Breast epithelium (tissue), 4 donors: ENCODE data around the gene ARHGEF28. TPM values are rescaled to one million over a fixed set of nuclear protein-coding genes. Genes with fewer than 3 reads are reported as not detected.

Source experiments
- DNase-seq, 2 donors: peaks; one replicate each; pipeline ENCODE4 v3.0.0-alpha.2; 2019; ENCODE audit warnings: low spot score in 2 of 2
- H3K27ac ChIP-seq, 2 donors: fragments of 200-600 bp; sonication (generic) in 1 of 2; one replicate each; pipeline ENCODE4 v1.5.1; 2016 to 2019; ENCODE audit warnings: mild to moderate bottlenecking in 1 of 2
- H3K27me3 ChIP-seq, 2 donors: fragments of 200-600 bp; sonication (generic) in 1 of 2; one replicate each; pipeline versions ENCODE4 v1.5.1 to v1.6.0; 2017 to 2019; ENCODE audit warnings: control low read depth in 1 of 2, mild to moderate bottlenecking in 1 of 2
- H3K36me3 ChIP-seq: fragments of 200-600 bp; one replicate; pipeline ENCODE4 v1.5.1; 2019
- H3K4me1 ChIP-seq, 2 donors: fragments of 200-600 bp; sonication (generic); one replicate each; pipeline ENCODE4 v1.5.1; 2016 to 2019; ENCODE audit warnings: control low read depth in 1 of 2
- H3K4me3 ChIP-seq, 3 donors: fragments of 200-600 bp; sonication (generic); 1 replicate in 2 of 3; 2 replicates in 1 of 3; pipeline ENCODE4 v1.5.1; 2016 to 2019; ENCODE audit warnings: mild to moderate bottlenecking in 3 of 3, moderate library complexity in 2 of 3
- H3K9me3 ChIP-seq, 2 donors: fragments of 200-600 bp; sonication (generic) in 1 of 2; one replicate each; pipeline ENCODE4 v1.5.1; 2016 to 2019; ENCODE audit warnings: control low read depth in 1 of 2
- CTCF ChIP-seq, 3 donors: fragments of 450-650 bp; IDR thresholded peaks; one replicate each; pipeline ENCODE4 v1.5.1; 2016 to 2017; ENCODE audit warnings: antibody characterized with exemption in 3 of 3, mild to moderate bottlenecking in 3 of 3, moderate library complexity in 3 of 3
- POLR2A ChIP-seq: fragments of 450-650 bp; IDR thresholded peaks from one replicate; pipeline ENCODE4 v1.6.1; 2016; ENCODE audit warnings: antibody characterized with exemption, mild to moderate bottlenecking, moderate library complexity
- POLR2AphosphoS5 ChIP-seq, 3 donors: sonication (generic); formaldehyde crosslinking; IDR thresholded peaks; one replicate each; pipeline ENCODE4 v1.6.1; 2017; ENCODE audit warnings: antibody characterized with exemption in 3 of 3
- intact Hi-C: fragments of 100-400 bp; cut with DNase I; formaldehyde crosslinking; loops from one replicate; pipeline ENCODE4 v1.15.1; 2023; ENCODE audit warnings: low total_unique reads
- total RNA-seq, 3 donors: library from RNA; depleted of rRNA; stranded (reverse); fragments of >200 nt; gene quantifications; one replicate each; pipeline ENCODE4 v1.1.0, GENCODE V29; 2016

Gene ARHGEF28
- total RNA-seq, 3 donors from 2014 or later: 11.4 to 65.4 (median 31.5) TPM

GRCh38 chr5:73858054-73858453 lies 232.1 kb downstream of the ARHGEF28 start:
- no peaks in the 10 kb centered on the region for H3K27me3 ChIP-seq
- TF ChIP-seq POLR2A: no peak
- no peak for TF ChIP-seq CTCF (IDR thresholded peaks at IDR 0.05)
- TF ChIP-seq POLR2AphosphoS5 (IDR thresholded peaks at IDR 0.05): no peak
- intact Hi-C loops: no loop called here
- no peak overlapping the region for H3K4me3 ChIP-seq
- no peak for DNase-seq
- H3K4me1 ChIP-seq: no peaks in the 10 kb centered on the region
- no peaks in the 10 kb centered on the region for H3K9me3 ChIP-seq
- H3K36me3 ChIP-seq: no peaks in the 10 kb centered on the region
- H3K27ac ChIP-seq: peak overlapping the region in 1 of 2 donors; percentile 55

- TF ChIP-seq POLR2AphosphoS5 (IDR thresholded peaks at IDR 0.05) (no peak), CTCF (IDR thresholded peaks at IDR 0.05) (no peak), POLR2A (no peak)
- Histone ChIP-seq H3K27ac (peak overlapping the region; percentile 50 to 55), H3K36me3 (no peaks in the 10 kb centered on the region), H3K27me3 (no peaks in the 10 kb centered on the region), H3K4me1 (peaks cover 0 to 2% of the 10 kb centered on the region in 2 donors), H3K4me3 (no peak overlapping the region), H3K9me3 (no peaks in the 10 kb centered on the region)
- DNase-seq: no peak
- intact Hi-C loops: no loop called here
Measured at GRCh38 chr5:73858776-73859175, 232.8 kb downstream of the ARHGEF28 start.

- Histone ChIP-seq H3K4me3 (no peak overlapping the region), H3K27ac (no peak overlapping the region), H3K9me3 (no peaks in the 10 kb centered on the region), H3K4me1 (peaks cover 0 to 8% of the 10 kb centered on the region in 2 donors), H3K36me3 (no peaks in the 10 kb centered on the region), H3K27me3 (no peaks in the 10 kb centered on the region)
- intact Hi-C loops: no loop called here
- TF ChIP-seq POLR2A: no peak
- TF ChIP-seq CTCF (IDR thresholded peaks at IDR 0.05): no peak
- no peak for TF ChIP-seq POLR2AphosphoS5 (IDR thresholded peaks at IDR 0.05)
- DNase-seq: no peak
Measured at GRCh38 chr5:73859696-73860095, 233.7 kb downstream of the ARHGEF28 start.

- H3K27me3 ChIP-seq: no peaks in the 10 kb centered on the region
- H3K4me1 ChIP-seq: peaks cover 0 to 8% of the 10 kb centered on the region in 2 donors
- H3K27ac ChIP-seq: no peak overlapping the region
- no peak for TF ChIP-seq POLR2A
- TF ChIP-seq CTCF (IDR thresholded peaks at IDR 0.05): no peak
- no peak for TF ChIP-seq POLR2AphosphoS5 (IDR thresholded peaks at IDR 0.05)
- no peak overlapping the region for H3K4me3 ChIP-seq
- intact Hi-C loops: no loop called here
- no peak for DNase-seq
- no peaks in the 10 kb centered on the region for H3K36me3 ChIP-seq
- H3K9me3 ChIP-seq: no peaks in the 10 kb centered on the region
Measured at GRCh38 chr5:73861313-73861988, 235.5 kb downstream of the ARHGEF28 start.

GRCh38 chr5:73862796-73863195 lies 236.8 kb downstream of the ARHGEF28 start:
- intact Hi-C loops: no loop called here
- no peak for DNase-seq
- Histone ChIP-seq H3K4me1 (peaks cover 0 to 14% of the 10 kb centered on the region in 2 donors), H3K27ac (no peak overlapping the region), H3K4me3 (no peak overlapping the region), H3K27me3 (no peaks in the 10 kb centered on the region), H3K9me3 (no peaks in the 10 kb centered on the region), H3K36me3 (no peaks in the 10 kb centered on the region)
- TF ChIP-seq POLR2AphosphoS5 (IDR thresholded peaks at IDR 0.05): no peak
